BLaER1 treated with 17β-estradiol and CSF1 and Interleukin-3, amounts not matched to agents 10 nM and 100 nM (cell line): ENCODE data around the gene GRID1.

ENCODE experiments used
- H3K27ac ChIP-seq, 11 experiments: shearing (Covaris generic); formaldehyde crosslinking; 2 replicates each; pipeline ENCODE4 v1.8.1; 2022
- H3K27me3 ChIP-seq, 11 experiments: shearing (Covaris generic); formaldehyde crosslinking; 2 replicates each; pipeline ENCODE4 v1.8.1; 2022
- H3K36me3 ChIP-seq, 11 experiments: shearing (Covaris generic); formaldehyde crosslinking; 2 replicates each; pipeline ENCODE4 v1.8.1; 2022
- H3K4me1 ChIP-seq, 10 experiments: shearing (Covaris generic); formaldehyde crosslinking; 2 replicates each; pipeline ENCODE4 v1.8.1; 2022
- H3K4me2 ChIP-seq, 11 experiments: shearing (Covaris generic); formaldehyde crosslinking; 2 replicates each; pipeline ENCODE4 v1.8.1; 2022
- H3K4me3 ChIP-seq, 10 experiments: shearing (Covaris generic); formaldehyde crosslinking; 2 replicates each; pipeline ENCODE4 v1.8.1; 2022
- H3K9ac ChIP-seq, 11 experiments: shearing (Covaris generic); formaldehyde crosslinking; 2 replicates each; pipeline ENCODE4 v1.8.1; 2022
- H3K9me3 ChIP-seq, 11 experiments: shearing (Covaris generic); formaldehyde crosslinking; replicated peaks in 1 of 11; 2 replicates each; pipeline ENCODE4 v1.8.1; 2022
- H4K20me1 ChIP-seq, 11 experiments: shearing (Covaris generic); formaldehyde crosslinking; 2 replicates each; pipeline ENCODE4 v1.8.1; 2022
- Cebpa-rat ChIP-seq, 11 experiments: shearing (Covaris generic); IDR thresholded peaks; 2 replicates each; pipeline ENCODE4 v1.8.1; 2022

GRID1 gene

DNA sequence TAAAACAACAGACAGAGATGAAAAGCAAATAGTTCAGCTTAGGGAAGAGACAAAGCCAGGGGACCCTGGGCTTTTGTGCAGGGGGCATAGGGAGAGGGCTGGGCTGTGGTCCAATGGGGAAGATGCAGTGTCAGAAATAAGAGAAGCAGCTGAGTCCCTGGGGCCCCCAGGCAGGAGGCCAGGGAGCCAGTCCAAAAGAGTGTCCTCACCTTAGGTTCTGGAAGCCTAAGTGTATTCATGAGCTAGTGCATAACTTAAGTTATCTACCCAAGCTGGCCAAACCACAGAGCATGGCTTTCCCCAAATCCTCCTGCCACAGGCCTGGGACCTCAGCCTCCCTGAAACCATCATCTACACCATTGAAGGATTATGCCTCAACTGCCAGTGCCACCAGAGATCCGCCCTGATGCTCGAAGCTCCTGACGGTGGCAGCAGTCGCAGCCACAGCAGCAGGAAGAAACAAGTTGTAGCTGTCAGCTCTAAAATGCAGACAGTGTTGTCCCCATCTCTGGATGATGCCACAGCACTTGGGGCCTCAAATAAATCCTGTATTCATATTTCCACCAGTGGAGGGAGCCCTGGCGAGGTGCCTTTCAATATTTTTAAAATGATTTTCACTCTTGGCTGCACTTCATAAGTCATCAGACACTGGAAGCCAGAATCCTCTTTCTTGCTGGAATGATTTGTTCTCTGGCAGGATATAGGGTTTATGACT lies 574.6 kb downstream of the GRID1 start:
- H3K4me1 ChIP-seq, result no peaks in the 10 kb centered on the region
- H4K20me1 ChIP-seq, result no peaks in the 10 kb centered on the region; a peak in 1 of 22 replicates
- no peak overlapping the region for H3K4me3 ChIP-seq
- no peak overlapping the region for H3K9ac ChIP-seq
- TF ChIP-seq Cebpa-rat (IDR thresholded peaks at IDR 0.05), result no peak
- no peak overlapping the region for H3K4me2 ChIP-seq
- no peak overlapping the region for H3K27ac ChIP-seq
- H3K36me3 ChIP-seq, result no peaks in the 10 kb centered on the region
- no peaks in the 10 kb centered on the region for H3K27me3 ChIP-seq
- no peaks in the 10 kb centered on the region for H3K9me3 ChIP-seq

DNA sequence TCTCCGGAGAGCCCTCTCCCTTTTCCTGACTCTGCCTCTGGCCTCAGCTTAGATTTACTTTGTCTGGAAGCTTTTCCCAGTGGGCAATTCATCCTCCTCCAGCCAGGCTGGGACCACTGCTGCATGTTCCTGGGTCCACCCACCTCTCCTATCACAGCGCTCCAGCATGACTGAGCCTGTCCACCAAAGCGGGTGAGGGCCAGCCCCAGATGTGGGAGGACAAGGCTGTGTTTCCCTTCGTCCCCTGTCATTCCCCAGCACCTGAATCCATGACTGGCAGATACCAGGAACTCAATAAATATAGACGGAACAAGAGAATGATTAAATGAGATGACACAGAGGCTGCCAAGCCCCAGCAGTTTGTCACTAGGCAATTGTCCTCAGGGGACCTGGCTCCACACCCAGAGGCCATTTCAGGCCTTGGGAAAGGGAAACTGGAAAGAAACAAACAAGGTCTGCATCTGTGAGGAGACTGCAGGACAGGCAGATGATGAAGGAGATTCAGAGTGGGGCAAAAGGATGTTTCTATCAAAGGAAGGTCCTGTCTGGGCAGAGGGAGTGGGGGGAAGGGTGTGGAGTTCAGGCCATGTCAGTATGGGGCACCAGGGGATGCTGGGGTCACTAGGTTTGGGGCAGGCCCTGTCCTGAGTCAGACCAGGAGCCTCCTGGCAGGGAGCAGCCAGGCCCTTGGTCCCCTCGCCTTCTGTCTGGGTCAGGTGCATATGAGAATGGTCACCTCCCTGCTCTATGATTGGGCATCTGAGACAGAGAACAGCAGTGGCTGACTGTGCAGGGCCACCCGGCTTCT lies 576.4 kb downstream of the GRID1 start:
- Histone ChIP-seq H3K4me3 (no peak overlapping the region), H3K27me3 (no peaks in the 10 kb centered on the region), H3K4me2 (no peak overlapping the region), H3K27ac (no peak overlapping the region), H4K20me1 (no peaks in the 10 kb centered on the region; a peak in 1 of 22 replicates), H3K9me3 (no peaks in the 10 kb centered on the region), H3K36me3 (no peaks in the 10 kb centered on the region), H3K4me1 (no peaks in the 10 kb centered on the region), H3K9ac (no peak overlapping the region)
- TF ChIP-seq Cebpa-rat (IDR thresholded peaks at IDR 0.05), result no peak

DNA sequence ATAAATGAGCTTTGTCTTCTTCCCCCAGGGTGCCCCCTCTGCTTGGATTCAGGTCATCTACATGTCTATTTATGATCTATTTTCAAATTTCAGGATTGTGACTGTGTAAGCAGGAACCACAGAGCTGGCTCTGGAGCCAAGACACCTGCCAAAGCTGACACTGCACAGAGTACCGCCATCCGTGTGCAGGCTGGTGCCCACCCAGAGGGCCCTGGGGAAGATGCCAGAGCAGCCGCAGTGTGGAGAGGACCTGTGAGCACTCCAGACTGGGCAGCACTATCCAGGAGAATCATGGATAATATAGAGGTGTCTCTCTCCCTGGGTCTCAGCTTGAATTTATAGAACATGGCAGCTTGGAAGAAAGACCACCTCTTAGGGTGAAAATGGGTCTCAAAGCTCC lies 577.5 kb downstream of the GRID1 start:
- Histone ChIP-seq H3K36me3 (no peaks in the 10 kb centered on the region), H4K20me1 (no peaks in the 10 kb centered on the region; a peak in 1 of 22 replicates), H3K4me3 (no peak overlapping the region), H3K27ac (no peak overlapping the region), H3K27me3 (no peaks in the 10 kb centered on the region), H3K9ac (no peak overlapping the region), H3K4me2 (no peak overlapping the region), H3K4me1 (no peaks in the 10 kb centered on the region), H3K9me3 (no peaks in the 10 kb centered on the region)
- TF ChIP-seq Cebpa-rat (IDR thresholded peaks at IDR 0.05), result no peak

DNA sequence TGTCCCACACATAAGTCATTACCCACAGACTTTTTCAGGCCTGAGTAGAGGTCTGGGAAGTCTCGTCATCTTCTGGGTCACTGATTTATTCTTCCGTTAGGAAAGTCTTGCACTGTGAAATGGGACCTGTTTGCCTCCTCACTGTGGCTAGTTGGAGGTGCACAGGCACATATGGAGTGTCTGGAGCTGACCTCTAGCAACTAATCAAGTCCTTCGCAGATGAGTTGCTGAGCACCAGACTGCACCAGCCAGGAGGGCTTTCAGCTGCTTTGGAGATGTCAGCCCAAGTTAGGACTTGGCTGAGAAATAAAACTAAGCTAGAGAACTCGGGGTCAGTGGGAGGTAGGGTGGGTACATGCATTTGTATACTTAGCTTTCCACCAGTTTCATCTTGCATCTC lies 578.0 kb downstream of the GRID1 start:
- H3K9ac ChIP-seq, result no peak overlapping the region
- no peaks in the 10 kb centered on the region; a peak in 1 of 22 replicates for H4K20me1 ChIP-seq
- no peaks in the 10 kb centered on the region for H3K4me1 ChIP-seq
- H3K36me3 ChIP-seq, result no peaks in the 10 kb centered on the region
- TF ChIP-seq Cebpa-rat (IDR thresholded peaks at IDR 0.05), result no peak
- no peaks in the 10 kb centered on the region for H3K9me3 ChIP-seq
- H3K27ac ChIP-seq, result no peak overlapping the region
- no peak overlapping the region for H3K4me2 ChIP-seq
- no peak overlapping the region for H3K4me3 ChIP-seq
- no peaks in the 10 kb centered on the region for H3K27me3 ChIP-seq

DNA sequence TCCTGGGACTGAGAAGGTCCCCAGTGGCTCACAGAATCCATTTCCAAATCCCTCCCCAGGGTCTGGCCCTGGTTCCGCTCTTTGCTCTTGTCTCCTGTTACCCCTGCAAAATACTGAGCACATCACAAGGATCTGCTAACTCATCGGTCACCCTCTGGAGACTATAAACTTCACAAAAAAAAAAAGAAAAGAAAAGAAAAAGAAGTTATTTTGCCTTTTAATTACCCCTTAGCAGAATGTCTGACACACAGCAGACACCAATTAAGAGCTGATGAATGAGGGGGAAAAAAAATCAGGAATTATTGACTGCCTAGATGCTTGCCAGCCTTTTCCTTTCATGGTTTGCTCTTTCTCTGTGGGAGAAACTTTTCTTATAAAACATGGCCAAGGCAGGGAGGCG lies 578.7 kb downstream of the GRID1 start:
- H3K9ac ChIP-seq, result no peak overlapping the region
- no peaks in the 10 kb centered on the region for H3K9me3 ChIP-seq
- H3K4me1 ChIP-seq, result no peaks in the 10 kb centered on the region
- TF ChIP-seq Cebpa-rat (IDR thresholded peaks at IDR 0.05), result no peak
- H3K36me3 ChIP-seq, result no peaks in the 10 kb centered on the region
- H3K27me3 ChIP-seq, result no peaks in the 10 kb centered on the region
- H3K4me2 ChIP-seq, result no peak overlapping the region
- no peaks in the 10 kb centered on the region; a peak in 1 of 22 replicates for H4K20me1 ChIP-seq
- H3K4me3 ChIP-seq, result no peak overlapping the region
- no peak overlapping the region for H3K27ac ChIP-seq

DNA sequence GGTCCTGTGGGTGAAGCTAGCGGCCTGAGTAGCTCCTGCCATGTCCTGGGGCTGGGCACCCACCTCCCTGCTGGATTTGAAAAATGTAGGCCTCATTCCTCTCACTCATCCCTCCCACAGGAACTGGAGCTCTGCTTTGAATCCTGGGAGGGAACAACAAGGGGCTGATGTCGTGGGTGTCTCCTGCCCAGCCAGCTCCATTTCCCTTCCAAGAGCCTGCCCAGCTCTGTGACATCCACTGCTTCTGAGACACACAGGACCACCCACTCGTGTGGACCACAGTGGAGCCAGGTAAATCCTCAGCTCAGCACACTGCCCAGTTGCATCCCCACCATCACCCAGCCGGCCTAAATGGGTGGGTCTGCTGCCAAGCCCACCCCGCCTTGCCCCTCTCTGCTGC lies 579.2 kb downstream of the GRID1 start:
- H3K27ac ChIP-seq, result no peak overlapping the region
- H3K9me3 ChIP-seq, result no peaks in the 10 kb centered on the region
- H3K4me2 ChIP-seq, result no peak overlapping the region
- H3K27me3 ChIP-seq, result no peaks in the 10 kb centered on the region
- no peak for TF ChIP-seq Cebpa-rat (IDR thresholded peaks at IDR 0.05)
- H3K4me3 ChIP-seq, result no peak overlapping the region
- no peaks in the 10 kb centered on the region; a peak in 1 of 22 replicates for H4K20me1 ChIP-seq
- no peaks in the 10 kb centered on the region for H3K4me1 ChIP-seq
- H3K36me3 ChIP-seq, result no peaks in the 10 kb centered on the region
- H3K9ac ChIP-seq, result no peak overlapping the region

DNA sequence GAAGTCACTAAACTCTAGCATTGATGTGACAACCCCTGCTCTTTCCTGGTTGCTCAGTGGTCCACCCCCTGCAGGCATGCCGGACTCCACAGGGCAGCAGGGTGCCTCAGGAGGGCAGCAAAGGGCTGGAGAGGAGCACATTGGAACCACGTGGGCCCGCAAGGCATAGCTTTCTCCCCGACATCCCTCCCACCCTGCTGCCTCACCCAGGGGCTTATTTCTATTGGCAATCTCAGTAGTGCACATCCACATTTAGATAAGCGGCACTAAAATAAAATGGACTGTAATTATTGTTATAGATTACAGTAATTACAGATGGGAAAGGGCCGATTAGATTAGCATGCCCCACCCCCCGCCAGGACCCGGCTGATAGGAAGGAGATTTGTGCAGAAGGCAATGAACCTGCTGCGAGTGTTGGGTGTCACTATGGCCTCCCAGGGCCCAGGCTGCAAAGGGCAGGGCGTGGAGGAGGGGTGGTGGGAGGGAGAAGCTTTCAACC lies 580.1 kb downstream of the GRID1 start:
- Histone ChIP-seq H3K4me3 (no peak overlapping the region), H3K9ac (no peak overlapping the region), H3K36me3 (no peaks in the 10 kb centered on the region), H3K27ac (no peak overlapping the region), H3K4me1 (no peaks in the 10 kb centered on the region), H4K20me1 (no peaks in the 10 kb centered on the region), H3K27me3 (no peaks in the 10 kb centered on the region), H3K9me3 (no peaks in the 10 kb centered on the region), H3K4me2 (no peak overlapping the region)
- no peak for TF ChIP-seq Cebpa-rat (IDR thresholded peaks at IDR 0.05)

DNA sequence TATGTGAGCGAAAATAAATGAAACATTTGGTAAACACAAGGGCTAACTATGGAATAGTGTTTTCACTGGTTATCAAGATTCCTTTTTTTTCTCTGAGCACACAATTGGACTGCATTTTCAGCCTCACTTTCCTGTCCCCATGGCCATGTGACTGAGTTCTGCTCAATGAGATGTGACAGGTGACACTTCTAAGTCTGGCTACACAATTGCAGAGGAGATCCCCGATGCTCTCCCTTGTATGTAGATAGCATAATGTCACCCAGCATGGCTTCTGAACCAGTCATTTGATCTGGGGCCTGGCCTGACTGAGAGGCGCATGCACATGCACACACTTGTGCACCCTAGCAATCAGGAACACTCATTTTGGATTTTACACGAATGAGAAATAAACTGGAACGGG lies 581.8 kb downstream of the GRID1 start:
- Histone ChIP-seq H3K4me2 (no peak overlapping the region), H3K27ac (no peak overlapping the region), H3K4me3 (no peak overlapping the region), H3K4me1 (no peaks in the 10 kb centered on the region), H3K9ac (no peak overlapping the region), H4K20me1 (no peaks in the 10 kb centered on the region), H3K36me3 (no peaks in the 10 kb centered on the region), H3K9me3 (no peaks in the 10 kb centered on the region), H3K27me3 (no peaks in the 10 kb centered on the region)
- no peak for TF ChIP-seq Cebpa-rat (IDR thresholded peaks at IDR 0.05)

DNA sequence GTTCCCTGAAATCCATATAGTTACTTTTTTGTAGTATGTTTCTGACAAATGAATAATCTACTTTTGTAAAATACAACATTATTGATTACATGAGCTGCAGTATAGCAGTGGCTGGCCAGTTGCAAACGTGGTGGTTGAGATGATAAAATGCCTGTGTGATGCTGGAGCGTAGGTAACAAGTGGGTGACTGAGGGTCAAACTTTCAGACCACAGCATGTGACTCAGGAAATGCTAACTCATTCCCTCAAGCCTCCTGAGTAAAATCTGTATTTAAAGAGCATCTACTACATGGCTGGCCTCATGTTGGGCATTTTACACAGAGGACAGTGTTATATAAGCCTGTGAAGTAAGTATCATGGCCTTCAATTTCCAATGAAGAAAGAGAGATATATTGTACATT lies 585.2 kb downstream of the GRID1 start:
- no peaks in the 10 kb centered on the region for H3K36me3 ChIP-seq
- H3K4me3 ChIP-seq, result no peak overlapping the region
- TF ChIP-seq Cebpa-rat (IDR thresholded peaks at IDR 0.05), result no peak
- H4K20me1 ChIP-seq, result no peaks in the 10 kb centered on the region
- no peak overlapping the region for H3K9ac ChIP-seq
- no peak overlapping the region for H3K27ac ChIP-seq
- H3K4me1 ChIP-seq, result no peaks in the 10 kb centered on the region
- no peaks in the 10 kb centered on the region for H3K27me3 ChIP-seq
- H3K4me2 ChIP-seq, result no peak overlapping the region
- H3K9me3 ChIP-seq, result no peaks in the 10 kb centered on the region

DNA sequence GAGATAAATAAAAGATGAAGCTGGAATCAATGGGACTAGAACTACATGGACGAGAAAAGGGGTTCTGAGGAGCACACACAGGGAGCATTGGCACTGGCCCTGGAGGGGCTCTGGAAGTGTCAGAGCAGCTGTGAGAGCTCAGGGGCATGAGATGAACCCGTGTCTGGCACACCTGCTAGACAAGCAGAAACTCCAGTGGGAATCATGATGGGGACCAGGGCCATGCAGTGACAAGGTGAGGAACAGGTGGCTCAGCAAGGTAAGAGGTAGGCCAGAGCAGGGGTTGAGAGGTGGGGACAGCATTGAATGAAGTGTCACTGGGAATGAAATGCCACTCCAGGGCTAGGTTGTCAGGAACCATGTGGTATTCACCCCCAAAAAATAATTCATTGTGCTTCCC lies 588.5 kb downstream of the GRID1 start:
- Histone ChIP-seq H3K27me3 (no peaks in the 10 kb centered on the region), H3K4me1 (no peaks in the 10 kb centered on the region), H3K4me2 (no peak overlapping the region), H3K4me3 (no peak overlapping the region), H3K27ac (no peak overlapping the region), H3K9ac (no peak overlapping the region), H4K20me1 (no peaks in the 10 kb centered on the region), H3K36me3 (no peaks in the 10 kb centered on the region), H3K9me3 (no peaks in the 10 kb centered on the region)
- TF ChIP-seq Cebpa-rat (IDR thresholded peaks at IDR 0.05), result no peak
